Measurements from ENCODE around the gene JAGN1. TPM values are rescaled to one million over a fixed set of nuclear protein-coding genes. Genes with fewer than 3 reads are reported as not detected.

The JAGN1 gene
- total and polyA plus RNA-seq, 9 of the 15 experiments (the other 6 are each of a cell fraction or from before 2014, with no cell fraction given): 31.6 to 77.8 (median 40.3) TPM

DNA sequence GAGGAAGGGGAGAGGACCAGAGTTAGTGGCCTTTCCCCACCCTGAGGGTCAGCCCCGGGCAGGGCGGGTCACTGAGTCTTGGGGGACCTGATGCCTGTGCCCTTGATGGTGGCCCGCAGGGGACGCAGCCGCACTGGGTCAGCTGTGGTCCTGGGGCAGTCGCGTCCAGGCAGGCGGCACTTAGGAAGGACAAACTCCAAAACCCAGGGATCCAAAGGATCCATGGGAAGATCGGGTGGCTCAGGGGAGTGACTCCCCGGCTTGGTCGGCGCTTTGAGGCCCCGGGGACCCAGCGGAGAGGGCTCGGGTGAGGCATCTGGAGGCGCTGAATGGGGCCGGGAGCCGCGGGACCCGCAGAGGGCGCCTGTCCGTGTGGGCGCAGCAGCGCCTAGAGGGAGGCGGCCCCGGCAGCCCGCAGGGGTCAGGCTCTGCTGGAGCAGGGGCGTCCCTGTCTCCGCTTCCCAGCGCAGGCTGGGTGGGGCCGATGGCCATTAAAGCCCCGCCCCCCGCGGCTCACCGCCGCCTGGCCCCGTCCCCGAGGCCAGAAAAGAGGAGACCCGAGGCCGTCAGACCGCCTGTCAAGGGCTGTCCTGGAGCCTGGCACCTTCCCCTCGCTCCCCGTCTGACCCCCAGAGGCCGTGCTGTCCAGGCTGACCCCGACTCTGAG is 27.9 kb upstream of the JAGN1 start (continued):
- no peak for TF ChIP-seq SAFB2 (IDR thresholded peaks at IDR 0.05; ENCODE audit: borderline replicate concordance, low read depth, low read length, severe bottlenecking)
- peak; percentile 84 for TF ChIP-seq SMC3 (conservative IDR thresholded peaks at IDR 0.05; ENCODE audit: insufficient read depth, low read depth, low read length)
- TF ChIP-seq LEF1 (IDR thresholded peaks at IDR 0.05): no peak
- peak; percentile 73; the same call in 1 of the 2 replicates for TF ChIP-seq HLTF (IDR thresholded peaks at IDR 0.05)
- peak; percentile 80 for TF ChIP-seq EGR1 (conservative IDR thresholded peaks at IDR 0.05)
- TF ChIP-seq SP2 (IDR thresholded peaks at IDR 0.05; ENCODE audit: extremely low read depth, low read depth, low read length, poor library complexity, severe bottlenecking): no peak
- peak; percentile 57 for TF ChIP-seq TAF1 (IDR thresholded peaks at IDR 0.05; ENCODE audit: control insufficient read depth, extremely low read depth, insufficient read depth, low read length, severe bottlenecking)
- TF ChIP-seq LARP7 (IDR thresholded peaks at IDR 0.05): peak; percentile 57; the same call in 1 of the 2 replicates
- no peak for TF ChIP-seq YBX1 (IDR thresholded peaks at IDR 0.05)
- TF ChIP-seq RBBP5 (IDR thresholded peaks at IDR 0.05; ENCODE audit: borderline replicate concordance, insufficient read depth, low read length, poor library complexity, severe bottlenecking): peak; percentile 21
- TF ChIP-seq ZFX (CRISPR knock-in tag; IDR thresholded peaks at IDR 0.05): peak; percentile 87
- TF ChIP-seq, protein P1, sequence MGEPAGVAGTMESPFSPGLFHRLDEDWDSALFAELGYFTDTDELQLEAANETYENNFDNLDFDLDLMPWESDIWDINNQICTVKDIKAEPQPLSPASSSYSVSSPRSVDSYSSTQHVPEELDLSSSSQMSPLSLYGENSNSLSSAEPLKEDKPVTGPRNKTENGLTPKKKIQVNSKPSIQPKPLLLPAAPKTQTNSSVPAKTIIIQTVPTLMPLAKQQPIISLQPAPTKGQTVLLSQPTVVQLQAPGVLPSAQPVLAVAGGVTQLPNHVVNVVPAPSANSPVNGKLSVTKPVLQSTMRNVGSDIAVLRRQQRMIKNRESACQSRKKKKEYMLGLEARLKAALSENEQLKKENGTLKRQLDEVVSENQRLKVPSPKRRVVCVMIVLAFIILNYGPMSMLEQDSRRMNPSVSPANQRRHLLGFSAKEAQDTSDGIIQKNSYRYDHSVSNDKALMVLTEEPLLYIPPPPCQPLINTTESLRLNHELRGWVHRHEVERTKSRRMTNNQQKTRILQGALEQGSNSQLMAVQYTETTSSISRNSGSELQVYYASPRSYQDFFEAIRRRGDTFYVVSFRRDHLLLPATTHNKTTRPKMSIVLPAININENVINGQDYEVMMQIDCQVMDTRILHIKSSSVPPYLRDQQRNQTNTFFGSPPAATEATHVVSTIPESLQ (CRISPR knock-in tag; IDR thresholded peaks at IDR 0.05): peak; percentile 27; the same call in 1 of the 2 replicates
- TF ChIP-seq SOX6 (IDR thresholded peaks at IDR 0.05): peak; percentile 66
- TF ChIP-seq ELF4 (CRISPR knock-in tag; IDR thresholded peaks at IDR 0.05): peak; percentile 22; the same call in 1 of the 2 replicates
- TF ChIP-seq FOSL1 (tag; conservative IDR thresholded peaks at IDR 0.05): peak; percentile 42; the same call in 1 of the 2 replicates
- peak; percentile 79; the same call in 1 of the 2 replicates for TF ChIP-seq RBM34 (IDR thresholded peaks at IDR 0.05; ENCODE audit: borderline replicate concordance, insufficient read depth, low read length)
- peak; percentile 97 for TF ChIP-seq ZBTB7A (IDR thresholded peaks at IDR 0.05; ENCODE audit: borderline replicate concordance, control insufficient read depth, low read depth, low read length)
- TF ChIP-seq, protein P2, sequence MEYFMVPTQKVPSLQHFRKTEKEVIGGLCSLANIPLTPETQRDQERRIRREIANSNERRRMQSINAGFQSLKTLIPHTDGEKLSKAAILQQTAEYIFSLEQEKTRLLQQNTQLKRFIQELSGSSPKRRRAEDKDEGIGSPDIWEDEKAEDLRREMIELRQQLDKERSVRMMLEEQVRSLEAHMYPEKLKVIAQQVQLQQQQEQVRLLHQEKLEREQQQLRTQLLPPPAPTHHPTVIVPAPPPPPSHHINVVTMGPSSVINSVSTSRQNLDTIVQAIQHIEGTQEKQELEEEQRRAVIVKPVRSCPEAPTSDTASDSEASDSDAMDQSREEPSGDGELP (CRISPR knock-in tag; IDR thresholded peaks at IDR 0.05; ENCODE audit: borderline replicate concordance): peak; percentile 93
- TF ChIP-seq, protein P3, sequence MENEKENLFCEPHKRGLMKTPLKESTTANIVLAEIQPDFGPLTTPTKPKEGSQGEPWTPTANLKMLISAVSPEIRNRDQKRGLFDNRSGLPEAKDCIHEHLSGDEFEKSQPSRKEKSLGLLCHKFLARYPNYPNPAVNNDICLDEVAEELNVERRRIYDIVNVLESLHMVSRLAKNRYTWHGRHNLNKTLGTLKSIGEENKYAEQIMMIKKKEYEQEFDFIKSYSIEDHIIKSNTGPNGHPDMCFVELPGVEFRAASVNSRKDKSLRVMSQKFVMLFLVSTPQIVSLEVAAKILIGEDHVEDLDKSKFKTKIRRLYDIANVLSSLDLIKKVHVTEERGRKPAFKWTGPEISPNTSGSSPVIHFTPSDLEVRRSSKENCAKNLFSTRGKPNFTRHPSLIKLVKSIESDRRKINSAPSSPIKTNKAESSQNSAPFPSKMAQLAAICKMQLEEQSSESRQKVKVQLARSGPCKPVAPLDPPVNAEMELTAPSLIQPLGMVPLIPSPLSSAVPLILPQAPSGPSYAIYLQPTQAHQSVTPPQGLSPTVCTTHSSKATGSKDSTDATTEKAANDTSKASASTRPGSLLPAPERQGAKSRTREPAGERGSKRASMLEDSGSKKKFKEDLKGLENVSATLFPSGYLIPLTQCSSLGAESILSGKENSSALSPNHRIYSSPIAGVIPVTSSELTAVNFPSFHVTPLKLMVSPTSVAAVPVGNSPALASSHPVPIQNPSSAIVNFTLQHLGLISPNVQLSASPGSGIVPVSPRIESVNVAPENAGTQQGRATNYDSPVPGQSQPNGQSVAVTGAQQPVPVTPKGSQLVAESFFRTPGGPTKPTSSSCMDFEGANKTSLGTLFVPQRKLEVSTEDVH (IDR thresholded peaks at IDR 0.05; ENCODE audit: low read depth, partially characterized antibody): peak; percentile 35
- TF ChIP-seq EP300 (IDR thresholded peaks at IDR 0.05; ENCODE audit: low read length): no peak
- no peak for TF ChIP-seq CEBPG (CRISPR knock-in tag; IDR thresholded peaks at IDR 0.05)
- no peak for TF ChIP-seq CEBPG (tag; conservative IDR thresholded peaks at IDR 0.05 in 1 of 2, IDR thresholded peaks at IDR 0.05 in 1 of 2)
- peak in 1 of 2 experiments; percentile 51; a peak in 1 of 4 replicates for TF ChIP-seq TBL1XR1 (IDR thresholded peaks at IDR 0.05; ENCODE audit: low read length in 2 of 2)

Data from K562 (cell line).